Fibroblast of pulmonary artery (primary cell): ENCODE measurements around the gene CLK2.
"Not testable (repeated sequence)": the region's sequence is repeated elsewhere in the genome, so short reads cannot be mapped to it uniquely, and the experiment has no call there.

ENCODE experiments used
- DNase-seq: peaks from one replicate; pipeline ENCODE4 v3.0.0-alpha.2; 2010; ENCODE audit warnings: low read depth
- H3K4me3 ChIP-seq: replicated peaks from 2 replicates; pipeline ENCODE4 v1.5.1; 2011; ENCODE audit warnings: low read depth, mild to moderate bottlenecking, control low read depth, low read length, moderate library complexity
- CTCF ChIP-seq: IDR thresholded peaks from 2 replicates; pipeline ENCODE4 v1.5.1; 2011; ENCODE audit warnings: mild to moderate bottlenecking, control low read depth, low read length, inconsistent platforms; ENCODE audit errors: missing control alignments

CLK2 gene

GRCh38 chr1:155227261-155228095, 45.8 kb downstream of the CLK2 start:
- no peak for TF ChIP-seq CTCF
- peak; percentile 99 for DNase-seq
- H3K4me3 ChIP-seq, result peak overlapping the region; percentile 81

GRCh38 chr1:155226910-155227260, 46.4 kb downstream of the CLK2 start:
- TF ChIP-seq CTCF, result no peak
- H3K4me3 ChIP-seq, result peak overlapping the region; percentile 81
- peak; percentile 45 for DNase-seq

GRCh38 chr1:155226188-155226909, 47.0 kb downstream of the CLK2 start:
- peak; percentile 50 for TF ChIP-seq CTCF
- peak; percentile 77 for DNase-seq
- peak overlapping the region; percentile 81 for H3K4me3 ChIP-seq

GRCh38 chr1:155225404-155225759, 47.9 kb downstream of the CLK2 start:
- DNase-seq, H3K4me3 ChIP-seq: not testable (repeated sequence)

GRCh38 chr1:155223047-155223446, 50.3 kb downstream of the CLK2 start:
- DNase-seq, result no peak
- TF ChIP-seq CTCF, result no peak
- H3K4me3 ChIP-seq, result no peak overlapping the region

GRCh38 chr1:155220211-155220965, 52.9 kb downstream of the CLK2 start:
- H3K4me3 ChIP-seq, DNase-seq: not testable (repeated sequence)

GRCh38 chr1:155219592-155220031, 53.7 kb downstream of the CLK2 start:
- DNase-seq, result no peak
- no peak for TF ChIP-seq CTCF
- no peak overlapping the region for H3K4me3 ChIP-seq
